Heart right ventricle (tissue), 16 donors: ENCODE measurements around the gene BCKDHB. TPM values are rescaled to one million over a fixed set of nuclear protein-coding genes. Genes with fewer than 3 reads are reported as not detected.
"Not testable (repeated sequence)": the region's sequence is repeated elsewhere in the genome, so short reads cannot be mapped to it uniquely, and the experiment has no call there.

ENCODE experiments used
- ATAC-seq, 8 donors: fragments of 200-7000 bp; cut with Tn5 transposase; one replicate each; pipeline ENCODE4 v1.9.1; 2020; ENCODE audit warnings: mild to moderate bottlenecking in 8 of 8, moderate library complexity in 8 of 8, moderate number of reproducible peaks in 1 of 8
- DNase-seq, 2 donors: peaks; one replicate each; pipeline ENCODE4 v3.0.0-alpha.2; 2020
- H3K27ac ChIP-seq, 10 donors: fragments of 200-600 bp; sonication (generic) in 2 of 10; one replicate each; pipeline versions ENCODE4 v1.5.0 to v1.8.0; 2020 to 2022; ENCODE audit warnings: mild to moderate bottlenecking in 3 of 10
- H3K27me3 ChIP-seq, 7 donors: fragments of 200-600 bp; one replicate each; pipeline ENCODE4 v1.8.0; 2021 to 2022; ENCODE audit warnings: mild to moderate bottlenecking in 2 of 7
- H3K36me3 ChIP-seq, 9 donors: fragments of 200-600 bp; sonication (generic) in 1 of 9; one replicate each; pipeline versions ENCODE4 v1.5.0 to v1.8.0; 2020 to 2022; ENCODE audit warnings: mild to moderate bottlenecking in 2 of 9
- H3K4me1 ChIP-seq, 9 donors: fragments of 200-600 bp; sonication (generic) in 1 of 9; one replicate each; pipeline versions ENCODE4 v1.5.0 to v1.8.0; 2020 to 2022; ENCODE audit warnings: mild to moderate bottlenecking in 4 of 9
- H3K4me3 ChIP-seq, 10 donors: fragments of 200-600 bp; sonication (generic) in 2 of 10; one replicate each; pipeline versions ENCODE4 v1.5.0 to v1.8.0; 2020 to 2022; ENCODE audit warnings: mild to moderate bottlenecking in 7 of 10, moderate library complexity in 2 of 10
- H3K9me3 ChIP-seq, 11 donors: fragments of 200-600 bp in 10 of 11; sonication (generic) in 2 of 11; one replicate each; pipeline versions ENCODE4 v1.5.0 to v1.8.0; 2013 to 2022; ENCODE audit warnings: mild to moderate bottlenecking in 2 of 11, control low read depth in 1 of 11, moderate library complexity in 1 of 11
- CTCF ChIP-seq, 9 donors: fragments of 200-600 bp; sonication (generic) in 2 of 9; IDR thresholded peaks; one replicate each; pipeline versions ENCODE4 v1.5.0 to v1.8.0; 2021 to 2022; ENCODE audit warnings: antibody characterized with exemption in 9 of 9, mild to moderate bottlenecking in 5 of 9, moderate library complexity in 1 of 9
- WGBS, 2 donors: extraction: QIAGEN DNeasy Blood & Tissue Kit; methylation state at CpG; one replicate each; pipeline ENCODE4 v1.1.7; 2013; ENCODE audit warnings: inconsistent platforms in 1 of 2; 5-methylcytosine and 5-hydroxymethylcytosine counted together
- intact Hi-C, 10 donors: fragments of 100-400 bp; cut with DNase I; formaldehyde crosslinking; loops; one replicate each; pipeline versions ENCODE4 v1.11.1 to v1.14.2; 2022
- long read RNA-seq, 3 donors: library from polyadenylated mRNA; unstranded; transcript quantifications; one replicate each; pipeline ENCODE4 v2.0.0, GENCODE V29; 2020 to 2021
- polyA plus RNA-seq, 2 donors: library from polyadenylated mRNA; stranded (reverse); fragments of 200-250 nt; gene quantifications; one replicate each; pipeline ENCODE4 v1.2.3, GENCODE V29; 2013
- total RNA-seq, 10 donors: library from RNA; stranded (reverse); fragmentation: NEBNext Ultra II Directional in 3 of 10; extraction: Animal tissue kit (Norgen Biotek cat#: 25700) in 3 of 10; gene quantifications; one replicate each; pipeline versions ENCODE4 v1.2.1 to v1.2.4, GENCODE V29; 2021 to 2023
- donor health status: Arrhythmogenic right ventricular cardiomyopathy.
- donor health status: ischemic (EF 13 %, LVEDD 7.1; RV severe dilation, severe dysfunction).
- donor health status: healthy with polysubstance abuse.
- donor health status: DM: no; HTN: yes; CAD: no.
- donor health status: DM: no; HTN: no; CAD: no.
- donor health status: ischemic (EF 25% LVEDD 6.9; RV normal size, moderate dysfunction).
- donor health status: ischemic (EF 25% LVEDD 5.7; RV mildly dilated, moderate dysfunction).
- donor health status: healthy.
- donor health status: DM: yes; HTN: yes; CAD: no.
- donor health status: Ischemic cardiomyopathy.
- donor health status: ischemic (EF 35%, LVEDD 5.7; RV mildly dilated, moderate dysfunction).
- donor health status: nonischemic (EF 11% LVEDD 7.7; RV severe dilation, severe dysfunction).
- donor health status: DM: yes; HTN: yes; CAD: no.
- donor health status: PGD.
- donor health status: ischemic (EF 29% LVEDD 5.4; RV normal size, mild dysfunction).
- donor health status: nonischemic (EF 23%, LVEDD 6.1; RV moderate dilation, normal function).

The BCKDHB gene
- total RNA-seq (10 to 100 TPM; 24.9 to 46.4 (median 33.0) TPM), polyA plus RNA-seq (10 to 100 TPM in 1 of 2 donors, 1 to 10 TPM in 1; 7.1 to 11.1 TPM)
- long read RNA-seq, donor 1, transcript BCKDHB-201 (10 exons, 3,692 nt), result minor isoform, 9 of 41 reads
- long read RNA-seq, donor 1, transcript BCKDHB-202 (11 exons, 1,514 nt), result major isoform, 15 of 41 reads
- long read RNA-seq, donor 1, partial matches to known transcripts, result 12 of 41 reads
- long read RNA-seq, donor 1, other reads (novel, unspliced or antisense), result 5 of 41 reads
- long read RNA-seq, donor 2, transcript BCKDHB-201 (10 exons, 3,692 nt), result major isoform, 22 of 83 reads
- long read RNA-seq, donor 2, transcript BCKDHB-202 (11 exons, 1,514 nt), result minor isoform, 20 of 83 reads
- long read RNA-seq, donor 2, partial matches to known transcripts, result 12 of 83 reads
- long read RNA-seq, donor 2, other reads (novel, unspliced or antisense), result 29 of 83 reads
- long read RNA-seq, donor 3, transcript BCKDHB-201 (10 exons, 3,692 nt), result minor isoform, 37 of 133 reads
- long read RNA-seq, donor 3, transcript BCKDHB-202 (11 exons, 1,514 nt), result major isoform, 61 of 133 reads
- long read RNA-seq, donor 3, partial matches to known transcripts, result 9 of 133 reads
- long read RNA-seq, donor 3, other reads (novel, unspliced or antisense), result 26 of 133 reads

- ATAC-seq, result peak; percentile 99 to 100 (median 100)
- Histone ChIP-seq H3K9me3 (no peaks in the 10 kb centered on the region), H3K4me1 (peaks cover 0 to 17% (median 9%) of the 10 kb centered on the region in 9 donors), H3K27ac (peak within 1 kb of the TSS; percentile 23 to 93 (median 87)), H3K36me3 (no peaks in the 10 kb centered on the region), H3K27me3 (peaks cover 0 to 5% (median 0%) of the 10 kb centered on the region in 7 donors), H3K4me3 (peak within 1 kb of the TSS; percentile 69 to 99 (median 85))
- intact Hi-C loops, result loop anchor here in 4 of 10 donors (5.0 to 10.0 kb wide), 2 partner anchors 102 to 104 kb away; partner anchors contain the start of gene TTK (in 4 of the 4)
- 0 to 1% methylated on average over 56 of the region's 56 CpGs for WGBS, 2 donors
- TF ChIP-seq CTCF (IDR thresholded peaks at IDR 0.05), result peak in 3 of 9 donors; percentile 7 to 32 (median 19)
- DNase-seq, result peak; percentile 97 to 99
These were observed at the start of gene BCKDHB for GRCh38 chr6:80106418-80107235. TSS of gene BCKDHB (plus strand) at chr6:80106671. CDS start at chr6:80106694, 23 bp downstream.

- H3K36me3 ChIP-seq, result no peaks in the 10 kb centered on the region
- DNase-seq, result no peak
- TF ChIP-seq CTCF (IDR thresholded peaks at IDR 0.05), result no peak
- H3K27me3 ChIP-seq, result no peaks in the 10 kb centered on the region
- H3K27ac ChIP-seq, result no peak overlapping the region
- no peak overlapping the region for H3K4me3 ChIP-seq
- H3K9me3 ChIP-seq, result no peaks in the 10 kb centered on the region
- H3K4me1 ChIP-seq, result no peaks in the 10 kb centered on the region
- no peak for ATAC-seq
- intact Hi-C loops, result no loop called here
These were observed 45.7 kb upstream of the BCKDHB start for GRCh38 chr6:80060774-80061173.

DNA sequence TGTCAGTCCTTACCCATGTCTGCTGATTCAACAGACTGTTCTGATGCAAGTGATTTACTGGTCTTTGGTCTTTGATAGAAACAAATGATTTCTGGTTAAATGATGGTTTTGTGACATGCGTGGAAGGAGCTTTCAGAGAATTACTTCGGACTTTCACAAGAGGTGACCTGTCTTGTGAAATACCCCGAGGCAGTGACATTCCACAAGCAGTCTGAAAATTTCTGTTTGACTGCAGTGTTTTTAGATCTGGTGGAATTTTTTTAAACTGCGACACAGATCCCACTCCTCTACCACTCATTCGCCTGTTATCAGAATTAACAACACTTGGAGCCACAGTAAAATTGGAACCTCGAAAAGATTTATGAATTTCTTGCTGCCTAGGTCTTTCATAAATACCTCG lies 38.3 kb upstream of the BCKDHB start:
- H3K4me3 ChIP-seq, intact Hi-C loops, ATAC-seq, H3K27ac ChIP-seq, H3K4me1 ChIP-seq, H3K36me3 ChIP-seq, DNase-seq, H3K27me3 ChIP-seq: not testable (repeated sequence)
- peaks cover 0 to 12% (median 0%) of the 10 kb centered on the region in 11 donors for H3K9me3 ChIP-seq
- 82 to 89% methylated on average over 7 of the region's 7 CpGs for WGBS, 2 donors

GRCh38 chr6:80070431-80070830 lies 36.0 kb upstream of the BCKDHB start:
- DNase-seq, H3K27ac ChIP-seq, H3K4me3 ChIP-seq, ATAC-seq, H3K36me3 ChIP-seq, H3K4me1 ChIP-seq, H3K27me3 ChIP-seq, intact Hi-C loops: not testable (repeated sequence)
- peaks cover 0 to 29% (median 8%) of the 10 kb centered on the region in 11 donors for H3K9me3 ChIP-seq
- WGBS, 2 donors, result 89 to 90% methylated on average over 19 of the region's 19 CpGs

DNA sequence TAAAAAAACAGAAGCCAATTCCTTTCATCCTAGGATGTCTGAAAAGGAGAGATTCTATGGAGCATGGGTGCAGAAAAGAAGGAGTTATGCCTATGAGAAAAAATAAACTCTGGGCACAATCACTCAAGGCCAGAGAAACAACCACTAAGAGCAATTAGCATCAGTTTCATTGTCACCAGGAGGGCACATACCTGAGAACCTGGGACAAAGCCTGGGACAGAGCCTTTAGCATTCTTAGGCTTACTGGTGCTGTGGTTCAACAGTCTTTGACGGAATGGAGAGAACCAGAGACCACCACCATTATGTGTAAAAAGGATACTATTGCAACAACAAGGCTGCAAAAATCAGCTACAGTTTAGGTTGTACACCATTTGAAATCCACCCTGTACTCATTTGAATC lies 29.4 kb upstream of the BCKDHB start:
- DNase-seq (no peak), ATAC-seq (no peak)
- Histone ChIP-seq H3K9me3 (peaks cover 0 to 29% (median 8%) of the 10 kb centered on the region in 11 donors), H3K27ac (no peak overlapping the region), H3K4me3 (no peak overlapping the region), H3K4me1 (no peaks in the 10 kb centered on the region), H3K36me3 (no peaks in the 10 kb centered on the region), H3K27me3 (no peaks in the 10 kb centered on the region)
- intact Hi-C loops, result no loop called here
- WGBS, 2 donors, result 76 to 82% methylated on average over 1 of the region's 1 CpG
- no peak for TF ChIP-seq CTCF (IDR thresholded peaks at IDR 0.05)
